HG02642 (cell line): ENCODE results near the gene ZNF74.
"Not testable (repeated sequence)": the region's sequence is repeated elsewhere in the genome, so short reads cannot be mapped to it uniquely, and the experiment has no call there.

Experiments used
- ATAC-seq: cut with Tn5 transposase; IDR thresholded peaks from one replicate; pipeline ENCODE4 v1.9.1; 2021; ENCODE audit warnings: mild to moderate bottlenecking; ENCODE audit not compliant: unreplicated experiment, poor library complexity

The ZNF74 gene

GRCh38 chr22:20441631-20442484 is 47.9 kb downstream of the ZNF74 start:
- no peak for ATAC-seq

- no peak for ATAC-seq
Measured at GRCh38 chr22:20442485-20443284, 48.7 kb downstream of the ZNF74 start.

- no peak for ATAC-seq
Measured at GRCh38 chr22:20444325-20444724, 50.4 kb downstream of the ZNF74 start.

GRCh38 chr22:20446383-20446970 is 52.5 kb downstream of the ZNF74 start:
- ATAC-seq, result no peak

GRCh38 chr22:20448630-20449029 is 54.7 kb downstream of the ZNF74 start:
- ATAC-seq, result no peak

GRCh38 chr22:20449819-20450550 is 56.0 kb downstream of the ZNF74 start:
- ATAC-seq, result no peak

- no peak for ATAC-seq
Measured at GRCh38 chr22:20450551-20450906, 56.6 kb downstream of the ZNF74 start.

GRCh38 chr22:20451129-20451778 is 57.3 kb downstream of the ZNF74 start:
- not testable (repeated sequence) for ATAC-seq

GRCh38 chr22:20451920-20452319 is 58.0 kb downstream of the ZNF74 start:
- no peak for ATAC-seq

GRCh38 chr22:20453222-20453621 is 59.3 kb downstream of the ZNF74 start:
- no peak for ATAC-seq

GRCh38 chr22:20455709-20456063 is 61.7 kb downstream of the ZNF74 start:
- ATAC-seq, result no peak

GRCh38 chr22:20456064-20456721 is 62.2 kb downstream of the ZNF74 start:
- ATAC-seq, result no peak

- no peak for ATAC-seq
Measured at GRCh38 chr22:20456722-20457076, 62.7 kb downstream of the ZNF74 start.

GRCh38 chr22:20457506-20458240 is 63.7 kb downstream of the ZNF74 start:
- no peak for ATAC-seq
